OCI-LY3 (cell line): Measurements from ENCODE around the gene EFNB3.
A peak's percentile ranks its signal among the peaks of the same experiment; 100 is the strongest.

Experiments used
- H2AFZ ChIP-seq: fragments of 200-600, 300-600 bp; shearing (Covaris generic); 2 replicates; pipeline ENCODE4 v1.6.0; 2014; ENCODE audit warnings: antibody characterized with exemption, low read depth, low read length
- H3K27ac ChIP-seq: fragments of 200-600, 300-600 bp; sonication (generic); 2 replicates; pipeline ENCODE4 v1.5.1; 2014; ENCODE audit warnings: mild to moderate bottlenecking, low read length, moderate library complexity, mixed read lengths
- H3K27me3 ChIP-seq: fragments of 200-600, 300-600 bp; sonication (generic); 2 replicates; pipeline ENCODE4 v1.6.1; 2014; ENCODE audit warnings: low read depth, low read length, mixed read lengths
- H3K36me3 ChIP-seq: fragments of 200-600, 300-600 bp; sonication (generic); replicated peaks from 2 replicates; pipeline ENCODE3; 2014; ENCODE audit warnings: low read depth, low read length, mixed read lengths
- H3K4me1 ChIP-seq: fragments of 300-600, 200-600 bp; sonication (generic); 2 replicates; pipeline ENCODE4 v1.6.1; 2014; ENCODE audit warnings: low read length, mixed read lengths
- H3K4me2 ChIP-seq: fragments of 200-600, 300-600 bp; sonication (generic); 2 replicates; pipeline ENCODE4 v1.6.1; 2014; ENCODE audit warnings: low read length, mixed read lengths
- H3K4me3 ChIP-seq: fragments of 300-600, 200-600 bp; sonication (generic); 2 replicates; pipeline ENCODE4 v1.5.1; 2014; ENCODE audit warnings: antibody characterized with exemption, mild to moderate bottlenecking, low read length, moderate library complexity
- H3K79me2 ChIP-seq: fragments of 300-600, 200-600 bp; shearing (Covaris generic); 2 replicates; pipeline ENCODE4 v1.6.1; 2014; ENCODE audit warnings: mild to moderate bottlenecking, low read length, mixed read lengths
- H3K9ac ChIP-seq: fragments of 300-600, 200-600 bp; shearing (Covaris generic); 2 replicates; pipeline ENCODE4 v1.6.0; 2014; ENCODE audit warnings: mild to moderate bottlenecking, low read length, moderate library complexity
- H3K9me3 ChIP-seq: fragments of 200-600, 300-600 bp; shearing (Covaris generic); 2 replicates; pipeline ENCODE4 v1.6.1; 2014; ENCODE audit warnings: low read length, mixed read lengths; ENCODE audit not compliant: insufficient read depth
- H4K20me1 ChIP-seq: fragments of 200-600, 300-600 bp; sonication (generic); 2 replicates; pipeline ENCODE4 v1.6.1; 2016; ENCODE audit warnings: low read length, mixed read lengths; ENCODE audit not compliant: insufficient read depth
- CTCF ChIP-seq: fragments of 200-600, 300-600 bp; sonication (generic); IDR thresholded peaks from 2 replicates; pipeline ENCODE4 v1.5.1; 2014; ENCODE audit warnings: antibody characterized with exemption, low read length, low read depth
- EZH2phosphoT487 ChIP-seq: fragments of 200-600 bp; shearing (Covaris generic); IDR thresholded peaks from 2 replicates; pipeline ENCODE4 v1.6.1; 2018; ENCODE audit warnings: antibody characterized with exemption, mixed run types, low read depth

EFNB3 gene

GRCh38 chr17:7677388-7678067, 27.5 kb upstream of the EFNB3 start:
- Histone ChIP-seq H3K4me1 (no peaks in the 10 kb centered on the region), H3K9ac (no peak overlapping the region), H3K9me3 (no peaks in the 10 kb centered on the region), H3K27me3 (no peaks in the 10 kb centered on the region), H4K20me1 (peaks cover 9% of the 10 kb centered on the region; the same call in 1 of the 2 replicates), H3K79me2 (peaks cover 28% of the 10 kb centered on the region), H3K36me3 (peaks cover 28% of the 10 kb centered on the region), H3K4me3 (no peak overlapping the region), H2AFZ (no peak overlapping the region), H3K27ac (no peak overlapping the region), H3K4me2 (no peak overlapping the region)
- no peak for TF ChIP-seq EZH2phosphoT487

GRCh38 chr17:7684851-7685532, 20.0 kb upstream of the EFNB3 start:
- H3K4me1 ChIP-seq = peaks cover 17% of the 10 kb centered on the region
- H3K4me3 ChIP-seq = peak overlapping the region; percentile 100
- H3K36me3 ChIP-seq = peaks cover 22% of the 10 kb centered on the region
- H4K20me1 ChIP-seq = peaks cover 31% of the 10 kb centered on the region
- peaks cover 85% of the 10 kb centered on the region for H3K79me2 ChIP-seq
- no peak overlapping the region; the same call in 1 of the 2 replicates for H3K27ac ChIP-seq
- H3K27me3 ChIP-seq = no peaks in the 10 kb centered on the region
- peak overlapping the region; percentile 93 for H3K4me2 ChIP-seq
- TF ChIP-seq EZH2phosphoT487 = no peak
- no peak for TF ChIP-seq CTCF
- H3K9ac ChIP-seq = peak overlapping the region; percentile 100
- H2AFZ ChIP-seq = no peak overlapping the region
- H3K9me3 ChIP-seq = no peaks in the 10 kb centered on the region

- no peak overlapping the region for H2AFZ ChIP-seq
- peak overlapping the region; percentile 100 for H3K9ac ChIP-seq
- peak overlapping the region; percentile 92 for H3K27ac ChIP-seq
- H4K20me1 ChIP-seq = peaks cover 29% of the 10 kb centered on the region
- peak overlapping the region; percentile 93 for H3K4me2 ChIP-seq
- H3K9me3 ChIP-seq = no peaks in the 10 kb centered on the region
- H3K27me3 ChIP-seq = no peaks in the 10 kb centered on the region
- H3K79me2 ChIP-seq = peaks cover 78% of the 10 kb centered on the region
- TF ChIP-seq CTCF (no peak), EZH2phosphoT487 (no peak)
- H3K4me3 ChIP-seq = peak overlapping the region; percentile 100
- peaks cover 17% of the 10 kb centered on the region for H3K4me1 ChIP-seq
- H3K36me3 ChIP-seq = peaks cover 25% of the 10 kb centered on the region
Observed at GRCh38 chr17:7685533-7686221, 19.3 kb upstream of the EFNB3 start.

- Histone ChIP-seq H3K79me2 (peaks cover 73% of the 10 kb centered on the region), H3K9ac (peak overlapping the region; percentile 100), H4K20me1 (peaks cover 29% of the 10 kb centered on the region), H3K27ac (peak overlapping the region; percentile 92), H3K4me1 (peaks cover 17% of the 10 kb centered on the region), H2AFZ (no peak overlapping the region), H3K4me3 (peak overlapping the region; percentile 100), H3K27me3 (no peaks in the 10 kb centered on the region), H3K4me2 (peak overlapping the region; percentile 93), H3K9me3 (no peaks in the 10 kb centered on the region), H3K36me3 (peaks cover 25% of the 10 kb centered on the region)
- TF ChIP-seq CTCF (no peak), EZH2phosphoT487 (no peak)
Observed at GRCh38 chr17:7686222-7687071, 18.6 kb upstream of the EFNB3 start.
